ENCODE results near the gene POU6F2.

POU6F2 gene

GRCh38 chr7:39463252-39463651 lies 485.5 kb downstream of the POU6F2 start:
- Histone ChIP-seq H3K4me3 (no peak overlapping the region), H3K27me3 (no peaks in the 10 kb centered on the region), H3K36me3 (no peaks in the 10 kb centered on the region), H3K9me3 (no peaks in the 10 kb centered on the region), H3K27ac (no peak overlapping the region), H3K4me1 (peaks cover 0 to 3% (median 0%) of the 10 kb centered on the region in 4 donors)
- TF ChIP-seq CTCF (IDR thresholded peaks at IDR 0.05) = no peak
- no peak for DNase-seq
- intact Hi-C loops (cut with DNase I; ENCODE audit: low total_unique reads) = no loop called here

- H3K36me3 ChIP-seq = no peaks in the 10 kb centered on the region
- no peaks in the 10 kb centered on the region for H3K9me3 ChIP-seq
- no peak for DNase-seq
- peak overlapping the region in 1 of 2 donors; percentile 10 for H3K4me3 ChIP-seq
- intact Hi-C loops (cut with DNase I; ENCODE audit: low total_unique reads) = loop anchor here (2.0 to 5.0 kb wide), 2 partner anchors 537 to 668 kb away; no protein-coding TSS in a partner anchor
- no peak for TF ChIP-seq CTCF (IDR thresholded peaks at IDR 0.05)
- H3K27ac ChIP-seq = no peak overlapping the region
- peaks cover 0 to 3% (median 0%) of the 10 kb centered on the region in 4 donors for H3K4me1 ChIP-seq
- H3K27me3 ChIP-seq = no peaks in the 10 kb centered on the region
Observed at GRCh38 chr7:39464350-39465054, 486.8 kb downstream of the POU6F2 start.

GRCh38 chr7:39465055-39465929 lies 487.6 kb downstream of the POU6F2 start:
- intact Hi-C loops (cut with DNase I; ENCODE audit: low total_unique reads) = loop anchor here (2.0 to 5.0 kb wide), 2 partner anchors 538 to 668 kb away; no protein-coding TSS in a partner anchor
- DNase-seq = no peak

GRCh38 chr7:39468261-39468660 lies 490.6 kb downstream of the POU6F2 start:
- Histone ChIP-seq H3K9me3 (no peaks in the 10 kb centered on the region), H3K27ac (no peak overlapping the region), H3K4me3 (no peak overlapping the region), H3K27me3 (no peaks in the 10 kb centered on the region), H3K4me1 (peaks cover 0 to 3% (median 0%) of the 10 kb centered on the region in 4 donors), H3K36me3 (no peaks in the 10 kb centered on the region)
- DNase-seq = no peak
- intact Hi-C loops (cut with DNase I; ENCODE audit: low total_unique reads) = loop anchor here (5.0 kb wide), 1 partner anchor 541 kb away; no protein-coding TSS in a partner anchor
- TF ChIP-seq CTCF (IDR thresholded peaks at IDR 0.05) = no peak

More at GRCh38 chr7:39465055-39465929, 487.6 kb downstream of the POU6F2 start:
- peak; percentile 69 to 79 for TF ChIP-seq CTCF (IDR thresholded peaks at IDR 0.05)
- H3K27ac ChIP-seq = no peak overlapping the region
- H3K4me1 ChIP-seq = peaks cover 0 to 3% (median 0%) of the 10 kb centered on the region in 4 donors
- H3K27me3 ChIP-seq = no peaks in the 10 kb centered on the region
- H3K4me3 ChIP-seq = peak overlapping the region in 1 of 2 donors; percentile 10
- no peaks in the 10 kb centered on the region for H3K9me3 ChIP-seq
- H3K36me3 ChIP-seq = no peaks in the 10 kb centered on the region

DNA sequence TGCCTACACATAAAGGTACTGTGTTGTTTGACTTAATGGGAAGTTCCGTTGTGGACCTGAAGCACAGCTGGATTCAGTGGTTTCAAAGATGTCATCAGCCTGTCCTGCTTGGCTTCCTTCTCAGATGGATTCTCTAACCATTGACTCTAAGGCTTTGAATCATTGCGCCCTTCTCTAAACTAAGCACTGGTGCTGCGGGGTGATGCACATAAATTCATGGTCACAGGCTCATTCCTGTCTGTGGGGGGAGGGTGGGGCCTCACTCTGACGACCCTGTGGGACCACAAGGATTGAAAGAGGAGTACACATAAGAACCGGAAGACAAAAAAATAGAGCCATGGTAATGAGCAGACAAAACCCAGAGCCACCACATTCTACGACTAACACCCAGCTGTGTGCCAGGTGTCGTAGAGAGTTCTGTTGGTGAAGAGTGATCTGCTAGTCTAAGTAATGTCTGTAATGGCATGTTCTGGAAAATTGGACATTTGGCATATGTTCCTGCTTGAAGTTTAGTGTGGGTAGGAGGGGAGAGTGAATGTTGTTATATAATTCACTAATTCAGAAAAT lies 491.2 kb downstream of the POU6F2 start:
- H3K27me3 ChIP-seq = no peaks in the 10 kb centered on the region
- H3K27ac ChIP-seq = no peak overlapping the region
- peaks cover 0 to 3% (median 0%) of the 10 kb centered on the region in 4 donors for H3K4me1 ChIP-seq
- no peaks in the 10 kb centered on the region for H3K36me3 ChIP-seq
- no peak overlapping the region for H3K4me3 ChIP-seq
- no peaks in the 10 kb centered on the region for H3K9me3 ChIP-seq
- DNase-seq = no peak
- no peak for TF ChIP-seq CTCF (IDR thresholded peaks at IDR 0.05)
- intact Hi-C loops (cut with DNase I; ENCODE audit: low total_unique reads) = loop anchor here (5.0 kb wide), 1 partner anchor 542 kb away; no protein-coding TSS in a partner anchor
